Measurements from ENCODE around the gene MYBPC1.
"Not testable (repeated sequence)": the region's sequence is repeated elsewhere in the genome, so short reads cannot be mapped to it uniquely, and the experiment has no call there.

Gene MYBPC1

DNA sequence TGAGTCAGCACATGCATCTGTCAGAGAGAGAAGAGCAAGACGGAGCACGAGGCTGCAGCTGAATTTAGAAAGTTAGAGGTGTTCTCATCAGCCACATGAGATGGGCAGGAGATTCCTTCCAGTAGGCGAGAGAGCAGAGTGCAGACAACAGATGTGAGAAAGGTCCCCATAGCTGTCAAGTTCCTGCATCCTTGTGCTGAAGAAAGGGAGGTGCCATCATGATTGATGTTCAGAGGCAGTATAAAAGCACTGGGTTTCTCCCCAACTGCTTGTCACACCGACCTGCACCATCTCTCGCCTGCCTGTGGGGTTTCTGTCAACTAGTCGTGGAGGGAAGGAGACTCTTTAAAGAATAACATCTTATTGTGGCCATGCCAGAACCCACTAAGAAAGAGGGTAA is at the start of gene MYBPC1:
Gene MYBPC1, plus strand, starts transcription at position 272 of the 400 bp plus-strand sequence. Its CDS starts 100 bp downstream, at position 372.
- DNase-seq (ENCODE audit: low read depth), result no peak

DNA sequence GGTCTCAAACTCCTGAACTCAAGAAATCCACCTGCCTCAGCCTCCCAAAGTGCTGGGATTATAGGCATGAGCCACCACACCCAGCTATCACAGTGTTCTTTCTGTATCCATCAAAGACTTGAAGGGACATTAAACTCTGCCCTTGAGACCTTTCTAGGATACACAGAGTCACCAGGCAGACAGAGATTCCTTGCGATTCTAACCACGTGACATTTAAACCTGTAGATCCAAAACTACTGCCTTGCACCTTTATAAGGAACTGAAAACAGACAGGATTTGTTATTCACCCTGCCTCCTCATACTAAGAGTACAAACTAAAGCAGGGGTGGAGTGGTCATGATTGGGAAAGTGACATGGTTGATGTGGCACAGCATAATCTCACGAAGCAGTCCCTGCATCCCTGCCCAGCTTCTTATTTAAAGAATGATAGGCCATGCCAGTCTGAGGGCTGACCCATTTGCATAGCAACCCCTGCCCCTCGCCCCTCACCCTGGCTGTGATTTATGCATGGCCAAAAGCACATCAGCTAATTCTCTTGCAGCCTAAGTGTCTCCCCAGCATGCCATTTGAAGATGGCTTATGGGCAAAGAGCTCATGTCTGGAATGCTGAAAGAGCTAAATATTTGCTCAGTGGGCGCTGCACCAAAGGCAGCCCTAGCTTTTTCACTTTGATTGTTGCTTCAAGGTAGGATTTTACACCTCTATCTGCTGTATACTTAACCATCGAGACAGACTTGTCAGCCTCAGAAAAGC is 43.2 kb upstream of the MYBPC1 start:
- no peak for DNase-seq (ENCODE audit: low read depth)

DNA sequence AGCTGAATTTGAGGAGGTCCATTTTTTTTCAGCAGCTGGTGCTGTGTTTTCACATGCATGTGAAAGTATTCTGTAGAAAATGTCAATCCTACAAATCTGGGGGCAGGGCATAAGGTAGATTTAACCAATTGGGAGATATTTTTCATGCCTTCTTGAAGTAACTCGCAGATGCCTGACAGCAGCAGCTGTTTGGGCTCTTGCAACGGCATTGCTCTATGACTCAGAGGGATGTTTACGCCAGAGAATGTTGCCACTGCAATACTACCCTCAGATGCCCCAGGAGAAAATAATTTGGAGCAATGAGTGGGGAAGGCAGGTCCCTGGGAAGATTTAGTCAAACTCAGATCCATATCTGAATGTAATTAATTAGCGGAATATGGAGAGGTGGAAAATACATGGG is 42.5 kb upstream of the MYBPC1 start:
- no peak for DNase-seq (ENCODE audit: low read depth)

DNA sequence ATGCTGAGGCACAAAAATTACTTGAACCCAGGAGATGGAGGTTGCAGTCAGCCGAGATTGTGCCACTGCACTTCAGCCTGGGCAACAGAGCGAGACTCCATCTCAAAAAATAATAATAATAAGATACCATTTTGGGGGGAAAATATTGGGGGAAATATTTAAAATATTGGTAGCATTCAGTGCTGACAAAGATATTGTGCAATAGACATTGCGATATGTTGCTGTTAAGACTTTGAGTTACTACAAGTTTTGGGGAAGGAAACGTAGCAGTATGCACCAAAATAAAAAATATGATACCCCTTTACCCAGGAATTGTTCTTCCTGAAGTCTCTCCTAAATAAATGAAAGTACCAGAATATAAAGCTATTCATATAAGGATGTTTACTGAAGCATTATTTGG is 37.7 kb upstream of the MYBPC1 start:
- DNase-seq (ENCODE audit: low read depth), result no peak

- not testable (repeated sequence) for DNase-seq (ENCODE audit: low read depth)
Measured at GRCh38 chr12:101558726-101559125, 36.0 kb upstream of the MYBPC1 start.

DNA sequence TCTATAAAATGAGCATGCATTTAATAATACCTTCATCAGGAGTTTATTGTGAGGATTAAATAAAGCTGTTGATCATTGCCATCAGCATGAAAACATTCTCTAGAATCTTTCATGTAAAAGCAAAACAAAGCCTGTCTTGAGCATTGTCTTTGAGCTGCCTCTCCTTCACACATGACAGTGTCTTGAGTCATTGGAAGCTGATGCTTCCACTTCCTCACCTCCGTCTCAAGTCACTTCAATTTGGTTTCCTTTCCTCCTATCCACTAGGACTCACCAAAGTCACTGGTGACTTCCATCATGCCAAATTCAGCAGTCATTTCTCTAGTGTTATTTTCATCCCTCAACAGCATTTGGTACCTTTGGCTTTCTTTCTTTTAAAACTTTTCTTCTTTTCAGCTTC is 31.6 kb upstream of the MYBPC1 start:
- no peak for DNase-seq (ENCODE audit: low read depth)

GRCh38 chr12:101564912-101565311 is 29.9 kb upstream of the MYBPC1 start:
- no peak for DNase-seq (ENCODE audit: low read depth)

DNA sequence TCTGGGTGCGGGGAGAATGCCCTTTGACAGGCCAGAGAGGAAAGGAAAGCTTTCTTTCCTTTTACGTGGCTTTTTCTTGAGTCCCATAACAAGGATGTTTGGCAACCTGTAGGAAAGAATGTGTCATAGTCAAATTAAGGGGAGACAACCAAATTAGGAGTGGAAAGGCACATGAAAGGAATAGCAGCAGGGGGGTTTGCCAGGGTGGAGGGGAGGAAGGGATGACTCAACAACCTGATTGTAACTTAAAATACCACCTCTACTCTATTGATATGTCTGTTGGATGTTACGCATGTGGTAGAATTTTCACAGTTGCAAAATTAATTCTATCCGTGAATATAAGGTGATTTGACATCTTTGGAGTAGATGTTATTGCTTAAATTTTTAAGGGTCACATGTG is 28.5 kb upstream of the MYBPC1 start:
- DNase-seq (ENCODE audit: low read depth), result no peak

- no peak for DNase-seq (ENCODE audit: low read depth)
Measured at GRCh38 chr12:101567918-101568317, 26.9 kb upstream of the MYBPC1 start.

DNA sequence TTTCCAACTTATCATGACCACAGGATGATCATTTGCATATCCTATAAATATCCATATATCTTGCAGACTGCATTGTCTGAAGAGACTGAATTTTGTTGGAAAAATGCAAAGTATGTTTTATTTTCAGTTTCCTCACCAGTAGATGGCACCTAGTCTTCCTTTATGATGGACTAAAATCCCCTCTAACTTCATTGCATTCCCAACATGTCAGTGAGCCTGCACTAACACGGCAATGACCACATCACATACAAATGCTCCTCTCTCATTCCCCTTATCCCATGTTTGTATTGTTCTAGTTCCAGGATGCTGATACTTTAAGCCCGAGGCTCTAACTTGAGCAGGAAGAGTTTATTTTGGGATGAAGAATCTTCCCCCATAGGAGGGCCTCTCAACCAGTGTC is 24.7 kb upstream of the MYBPC1 start:
- no peak for DNase-seq (ENCODE audit: low read depth)

DNA sequence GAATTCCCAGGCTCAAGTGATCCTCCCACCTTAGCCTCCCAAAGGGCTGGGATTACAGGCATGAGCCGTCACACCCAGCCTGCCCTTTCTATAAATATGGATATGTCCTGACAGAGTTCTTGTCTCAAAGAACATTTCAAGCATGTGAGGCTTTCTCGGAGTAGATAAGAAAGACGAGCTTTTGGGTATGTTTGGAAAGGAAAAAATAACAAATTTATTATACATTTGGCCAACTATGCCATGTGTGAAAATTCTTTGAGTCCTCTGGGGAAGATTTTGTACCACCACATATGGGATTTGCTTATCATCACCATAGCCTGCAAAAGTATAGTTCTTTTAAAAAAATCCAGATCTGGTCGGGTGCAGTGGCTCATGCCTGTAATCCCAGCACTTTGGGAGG is 23.7 kb upstream of the MYBPC1 start:
- no peak for DNase-seq (ENCODE audit: low read depth)

GRCh38 chr12:101573743-101574142 is 21.0 kb upstream of the MYBPC1 start:
- no peak for DNase-seq (ENCODE audit: low read depth)

GRCh38 chr12:101578417-101578816 is 16.4 kb upstream of the MYBPC1 start:
- no peak for DNase-seq (ENCODE audit: low read depth)

- DNase-seq (ENCODE audit: low read depth), result no peak
Measured at GRCh38 chr12:101581190-101581589, 13.6 kb upstream of the MYBPC1 start.

GRCh38 chr12:101582937-101583336 is 11.8 kb upstream of the MYBPC1 start:
- DNase-seq (ENCODE audit: low read depth), result no peak

- DNase-seq (ENCODE audit: low read depth), result no peak
Measured at GRCh38 chr12:101590383-101590782, 4.4 kb upstream of the MYBPC1 start.

GRCh38 chr12:101591781-101592180 is 3.0 kb upstream of the MYBPC1 start:
- DNase-seq (ENCODE audit: low read depth), result no peak

- DNase-seq (ENCODE audit: low read depth), result no peak
Measured at GRCh38 chr12:101592448-101592847, 2.3 kb upstream of the MYBPC1 start.

GRCh38 chr12:101592921-101593320 is 1.9 kb upstream of the MYBPC1 start:
- DNase-seq (ENCODE audit: low read depth), result no peak

DNA sequence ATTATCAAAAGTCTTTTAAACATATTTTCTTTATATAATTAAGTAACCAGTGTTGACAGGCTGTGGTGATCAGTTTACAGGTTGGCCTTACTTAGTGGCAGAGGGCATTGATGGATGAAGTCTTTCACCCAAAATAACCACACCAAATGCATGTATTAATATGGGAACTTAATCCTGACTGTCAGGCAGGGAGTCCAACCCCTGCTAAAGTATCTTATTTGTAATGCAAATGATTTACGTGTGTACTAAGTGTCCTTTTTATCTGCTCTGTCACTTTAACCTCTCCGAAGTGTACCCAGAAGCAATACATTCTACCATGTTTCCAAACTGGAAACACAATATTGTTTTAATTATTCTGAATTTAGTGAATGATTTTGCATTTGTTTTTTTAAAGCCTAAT is 1.4 kb downstream of the MYBPC1 start:
- no peak for DNase-seq (ENCODE audit: low read depth)

DNA sequence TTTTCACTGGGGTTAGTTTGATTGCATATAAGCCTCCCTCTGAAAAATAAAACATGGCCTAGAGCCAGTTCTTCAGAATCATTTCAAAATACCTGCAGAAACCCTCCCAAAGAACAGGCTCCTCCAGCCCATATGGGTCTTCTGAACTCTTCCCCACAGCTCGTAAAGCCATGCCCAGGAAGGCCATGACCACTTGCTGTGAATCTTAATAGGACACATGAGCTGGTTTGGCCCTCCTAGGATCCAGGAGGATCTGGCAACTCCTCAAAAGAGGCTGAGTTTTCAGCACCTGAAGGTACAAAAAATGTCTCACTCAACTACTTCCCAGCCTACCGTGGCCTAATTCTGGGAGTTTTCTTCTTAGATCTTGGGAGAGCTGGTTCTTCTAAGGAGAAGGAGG is 2.4 kb downstream of the MYBPC1 start:
- DNase-seq (ENCODE audit: low read depth), result no peak

DNA sequence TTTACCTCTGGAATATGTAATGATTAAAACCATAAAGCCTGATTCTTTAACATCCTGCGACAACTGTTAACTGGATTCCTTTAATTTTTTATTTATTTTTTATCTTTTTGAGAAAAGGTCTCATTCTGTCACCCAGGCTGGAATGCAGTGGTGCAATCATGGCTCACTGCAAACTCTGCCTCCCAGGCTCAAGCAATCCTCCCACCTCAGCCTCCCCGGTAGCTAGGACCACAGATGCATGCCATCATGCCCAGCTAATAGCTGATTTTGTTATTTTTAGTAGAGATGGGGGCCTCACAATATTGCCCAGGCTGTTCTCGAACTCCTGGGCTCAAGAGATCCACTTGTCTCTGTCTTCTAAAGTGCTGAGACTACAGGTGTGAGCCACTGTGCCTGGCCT is 3.7 kb downstream of the MYBPC1 start:
- DNase-seq (ENCODE audit: low read depth), result no peak

DNA sequence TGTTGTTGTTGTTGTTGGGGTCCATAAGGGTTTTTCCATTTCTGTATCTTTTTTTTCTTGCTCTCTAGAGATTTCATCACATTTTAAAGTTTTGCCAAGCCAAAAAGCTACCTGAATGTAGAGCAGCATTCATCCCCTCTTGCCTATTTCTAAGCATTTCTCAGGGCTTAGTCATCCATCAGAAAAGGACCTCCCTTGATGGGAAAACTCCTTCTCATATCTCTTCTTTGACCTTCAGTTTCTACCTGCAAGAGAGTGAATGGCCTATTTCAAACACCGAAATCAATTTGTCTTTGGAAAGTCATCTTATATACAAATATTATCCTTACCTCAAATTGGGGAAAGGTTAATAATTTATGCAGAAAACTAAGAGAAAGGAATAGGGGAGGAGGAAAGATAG is 4.5 kb downstream of the MYBPC1 start:
- DNase-seq (ENCODE audit: low read depth), result no peak

GRCh38 chr12:101599771-101600484 is 5.2 kb downstream of the MYBPC1 start:
- DNase-seq (ENCODE audit: low read depth), result no peak
